ENCODE results near the gene CASP2. TPM values are rescaled to one million over a fixed set of nuclear protein-coding genes. Genes with fewer than 3 reads are reported as not detected.

The CASP2 gene
- polyA plus RNA-seq, 1 experiment = 16.0 TPM

GRCh38 chr7:143299840-143300239 is 11.7 kb downstream of the CASP2 start:
- ChIA-PET CTCF (interaction anchor here (0.8 to 1.9 kb wide), 7 partner anchors 8 to 60 kb away, joined by 3 to 10 read pairs (median 4); partner anchors contain the start of gene CASP2), POLR2A (interaction anchor here (0.6 kb wide), 1 partner anchor 9 kb away, joined by 3 read pairs; no protein-coding TSS in a partner anchor)
- peak; percentile 39 for TF ChIP-seq CTCF (IDR thresholded peaks at IDR 0.05; ENCODE audit: insufficient read depth, low read depth, low read length)
- no peak for DNase-seq (ENCODE audit: low read depth)
- H3K36me3 ChIP-seq (ENCODE audit: control insufficient read depth, insufficient read depth, low read length) = peaks cover 22% of the 10 kb centered on the region
- H3K4me3 ChIP-seq (ENCODE audit: low read depth, low read length) = no peak overlapping the region
- no peaks in the 10 kb centered on the region for H3K27me3 ChIP-seq (ENCODE audit: control insufficient read depth, insufficient read depth, low read length)

GRCh38 chr7:143300959-143301935 is 13.1 kb downstream of the CASP2 start:
- Histone ChIP-seq H3K4me3 (ENCODE audit: low read depth, low read length) (no peak overlapping the region), H3K27me3 (ENCODE audit: control insufficient read depth, insufficient read depth, low read length) (no peaks in the 10 kb centered on the region), H3K36me3 (ENCODE audit: control insufficient read depth, insufficient read depth, low read length) (peaks cover 28% of the 10 kb centered on the region)
- TF ChIP-seq CTCF (IDR thresholded peaks at IDR 0.05; ENCODE audit: insufficient read depth, low read depth, low read length) = no peak
- ChIA-PET POLR2A (no interaction called here), CTCF (interaction anchor here (1.0 to 2.3 kb wide), 4 partner anchors 9 to 116 kb away, joined by 3 to 6 read pairs (median 4); no protein-coding TSS in a partner anchor)
- DNase-seq (ENCODE audit: low read depth) = no peak

GRCh38 chr7:143303733-143304132 is 15.6 kb downstream of the CASP2 start:
- peaks cover 26% of the 10 kb centered on the region for H3K36me3 ChIP-seq (ENCODE audit: control insufficient read depth, insufficient read depth, low read length)

GRCh38 chr7:143304938-143305337 is 16.8 kb downstream of the CASP2 start:
- H3K27me3 ChIP-seq (ENCODE audit: control insufficient read depth, insufficient read depth, low read length) = no peaks in the 10 kb centered on the region
- CTCF ChIA-PET = interaction anchor here (0.9 to 2.1 kb wide), 11 partner anchors 9 to 111 kb away, joined by 3 to 11 read pairs (median 4); no protein-coding TSS in a partner anchor
- POLR2A ChIA-PET = no interaction called here
- DNase-seq (ENCODE audit: low read depth) = no peak
- no peak overlapping the region for H3K4me3 ChIP-seq (ENCODE audit: low read depth, low read length)
- H3K36me3 ChIP-seq (ENCODE audit: control insufficient read depth, insufficient read depth, low read length) = peaks cover 26% of the 10 kb centered on the region
- TF ChIP-seq CTCF (IDR thresholded peaks at IDR 0.05; ENCODE audit: insufficient read depth, low read depth, low read length) = no peak

More at GRCh38 chr7:143303733-143304132, 15.6 kb downstream of the CASP2 start:
- CTCF ChIA-PET = no interaction called here
- DNase-seq (ENCODE audit: low read depth) = no peak
- no peak for TF ChIP-seq CTCF (IDR thresholded peaks at IDR 0.05; ENCODE audit: insufficient read depth, low read depth, low read length)
- POLR2A ChIA-PET = no interaction called here
- Histone ChIP-seq H3K27me3 (ENCODE audit: control insufficient read depth, insufficient read depth, low read length) (no peaks in the 10 kb centered on the region), H3K4me3 (ENCODE audit: low read depth, low read length) (no peak overlapping the region)

- Histone ChIP-seq H3K36me3 (ENCODE audit: control insufficient read depth, insufficient read depth, low read length) (peaks cover 20% of the 10 kb centered on the region), H3K4me3 (ENCODE audit: low read depth, low read length) (no peak overlapping the region), H3K27me3 (ENCODE audit: control insufficient read depth, insufficient read depth, low read length) (no peaks in the 10 kb centered on the region)
- TF ChIP-seq CTCF (IDR thresholded peaks at IDR 0.05; ENCODE audit: insufficient read depth, low read depth, low read length) = peak; percentile 69
- no peak for DNase-seq (ENCODE audit: low read depth)
- CTCF ChIA-PET = interaction anchor here (0.9 to 2.1 kb wide), 11 partner anchors 9 to 110 kb away, joined by 3 to 11 read pairs (median 4); no protein-coding TSS in a partner anchor
- POLR2A ChIA-PET = no interaction called here
These were observed 17.4 kb downstream of the CASP2 start for GRCh38 chr7:143305423-143306070.
